Measurements from ENCODE around the gene SBSN.

DNA sequence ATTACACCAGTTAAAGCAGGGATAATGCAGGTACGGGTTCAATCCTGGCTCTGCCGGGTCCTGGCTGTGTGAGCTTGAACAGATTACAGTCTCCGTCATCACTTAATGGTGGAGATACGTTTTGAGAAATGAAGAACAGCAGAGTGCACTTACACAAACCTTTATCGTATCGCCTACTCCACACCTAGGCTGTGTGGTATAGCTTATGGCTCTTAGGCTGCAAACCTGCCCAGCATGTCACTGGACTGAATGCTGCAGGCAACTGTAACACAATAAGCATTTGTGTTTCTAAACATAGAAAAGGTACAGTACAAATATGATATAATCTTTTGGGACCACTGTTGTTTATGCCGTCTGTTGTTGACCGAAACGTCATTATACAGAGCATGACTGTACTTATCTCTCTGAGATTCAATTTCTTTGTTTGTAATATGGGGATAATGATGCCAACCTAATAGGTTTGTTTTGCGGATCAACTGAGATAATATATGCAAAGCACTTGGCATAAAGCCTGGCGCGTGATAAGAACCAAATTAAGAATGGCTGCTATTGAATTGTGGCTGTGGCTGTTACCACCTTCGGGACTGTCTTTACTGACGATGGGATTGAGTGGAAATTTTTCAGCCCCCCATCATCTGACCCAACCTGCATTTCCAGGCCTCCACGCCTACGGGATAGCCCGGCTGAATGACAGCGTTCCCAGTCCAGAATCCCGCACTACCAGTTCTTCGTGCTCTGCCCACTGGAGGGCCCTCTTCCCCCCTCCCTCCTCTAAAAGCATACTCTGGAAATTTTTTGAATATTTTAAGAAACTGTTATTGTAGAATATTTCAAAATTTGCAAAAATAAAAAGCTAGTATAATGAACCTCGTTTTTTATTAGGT is 49.1 kb downstream of the SBSN start:
- no peak for TF ChIP-seq ZZZ3 (IDR thresholded peaks at IDR 0.05)
- TF ChIP-seq MEF2D (tag; conservative IDR thresholded peaks at IDR 0.05; ENCODE audit: low read depth), result no peak
- TF ChIP-seq ETS2 (tag; IDR thresholded peaks at IDR 0.05; ENCODE audit: borderline replicate concordance, poor library complexity, severe bottlenecking), result no peak
- TF ChIP-seq CHD2 (IDR thresholded peaks at IDR 0.05; ENCODE audit: low read depth, low read length), result no peak
- TF ChIP-seq POLR2A (conservative IDR thresholded peaks at IDR 0.05), result no peak
- no peak for TF ChIP-seq DACH1 (IDR thresholded peaks at IDR 0.05; ENCODE audit: partially characterized antibody)
- no peak for TF ChIP-seq POLR2AphosphoS2 (IDR thresholded peaks at IDR 0.05; ENCODE audit: low read length)
- TF ChIP-seq HEY1 (CRISPR knock-in tag; IDR thresholded peaks at IDR 0.05; ENCODE audit: borderline replicate concordance), result no peak
- TF ChIP-seq, protein P1, sequence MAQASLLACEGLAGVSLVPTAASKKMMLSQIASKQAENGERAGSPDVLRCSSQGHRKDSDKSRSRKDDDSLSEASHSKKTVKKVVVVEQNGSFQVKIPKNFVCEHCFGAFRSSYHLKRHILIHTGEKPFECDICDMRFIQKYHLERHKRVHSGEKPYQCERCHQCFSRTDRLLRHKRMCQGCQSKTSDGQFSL (CRISPR knock-in tag; IDR thresholded peaks at IDR 0.05), result no peak
- TF ChIP-seq, protein P1 (tag; IDR thresholded peaks at IDR 0.05), result no peak
- TF ChIP-seq TAF1 (IDR thresholded peaks at IDR 0.05; ENCODE audit: control insufficient read depth, extremely low read depth, insufficient read depth, low read length, severe bottlenecking), result no peak
- no peak for TF ChIP-seq PRMT5 (CRISPR knock-in tag; IDR thresholded peaks at IDR 0.05)
- TF ChIP-seq ZSCAN29 (IDR thresholded peaks at IDR 0.05), result no peak
- TF ChIP-seq TBP (optimal IDR thresholded peaks at IDR 0.05; ENCODE audit: low read depth, low read length), result no peak
- no peak for TF ChIP-seq CHD4 (IDR thresholded peaks at IDR 0.05; ENCODE audit: insufficient read depth, insufficient replicate concordance, low read depth, low read length, poor library complexity, severe bottlenecking)

All from K562 (cell line).